Measurements from ENCODE around the gene PERCC1. TPM values are rescaled to one million over a fixed set of nuclear protein-coding genes. Genes with fewer than 3 reads are reported as not detected.

Gene PERCC1
- total RNA-seq, 1 experiment from 2014 or later = not detected

DNA sequence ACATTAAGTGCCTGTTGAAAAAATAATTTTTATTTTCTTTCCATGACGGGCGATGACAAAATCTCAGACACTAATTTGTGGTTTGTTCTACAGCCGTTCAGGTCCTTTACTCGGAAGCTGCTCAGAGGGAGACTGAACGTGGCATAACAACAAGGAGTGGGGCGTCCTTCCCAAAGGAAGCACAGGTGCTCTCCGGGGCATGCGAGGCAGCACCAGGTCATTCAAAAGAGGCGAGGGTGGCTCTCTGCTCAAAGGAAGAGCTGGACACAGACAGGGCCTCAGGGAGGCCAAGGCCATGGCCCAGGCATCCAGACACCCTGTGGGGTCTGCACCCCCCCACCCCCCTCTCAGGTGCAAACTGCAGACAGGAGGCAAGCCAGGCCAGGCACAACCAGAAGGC is 32.5 kb upstream of the PERCC1 start:
- TF ChIP-seq, protein P1, sequence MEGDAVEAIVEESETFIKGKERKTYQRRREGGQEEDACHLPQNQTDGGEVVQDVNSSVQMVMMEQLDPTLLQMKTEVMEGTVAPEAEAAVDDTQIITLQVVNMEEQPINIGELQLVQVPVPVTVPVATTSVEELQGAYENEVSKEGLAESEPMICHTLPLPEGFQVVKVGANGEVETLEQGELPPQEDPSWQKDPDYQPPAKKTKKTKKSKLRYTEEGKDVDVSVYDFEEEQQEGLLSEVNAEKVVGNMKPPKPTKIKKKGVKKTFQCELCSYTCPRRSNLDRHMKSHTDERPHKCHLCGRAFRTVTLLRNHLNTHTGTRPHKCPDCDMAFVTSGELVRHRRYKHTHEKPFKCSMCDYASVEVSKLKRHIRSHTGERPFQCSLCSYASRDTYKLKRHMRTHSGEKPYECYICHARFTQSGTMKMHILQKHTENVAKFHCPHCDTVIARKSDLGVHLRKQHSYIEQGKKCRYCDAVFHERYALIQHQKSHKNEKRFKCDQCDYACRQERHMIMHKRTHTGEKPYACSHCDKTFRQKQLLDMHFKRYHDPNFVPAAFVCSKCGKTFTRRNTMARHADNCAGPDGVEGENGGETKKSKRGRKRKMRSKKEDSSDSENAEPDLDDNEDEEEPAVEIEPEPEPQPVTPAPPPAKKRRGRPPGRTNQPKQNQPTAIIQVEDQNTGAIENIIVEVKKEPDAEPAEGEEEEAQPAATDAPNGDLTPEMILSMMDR (IDR thresholded peaks at IDR 0.05; ENCODE audit: unreplicated experiment) = no peak
- POLR2A ChIA-PET = interaction anchor here (1.4 kb wide), 1 partner anchor 10 kb away, joined by 4 read pairs; no protein-coding TSS in a partner anchor

DNA sequence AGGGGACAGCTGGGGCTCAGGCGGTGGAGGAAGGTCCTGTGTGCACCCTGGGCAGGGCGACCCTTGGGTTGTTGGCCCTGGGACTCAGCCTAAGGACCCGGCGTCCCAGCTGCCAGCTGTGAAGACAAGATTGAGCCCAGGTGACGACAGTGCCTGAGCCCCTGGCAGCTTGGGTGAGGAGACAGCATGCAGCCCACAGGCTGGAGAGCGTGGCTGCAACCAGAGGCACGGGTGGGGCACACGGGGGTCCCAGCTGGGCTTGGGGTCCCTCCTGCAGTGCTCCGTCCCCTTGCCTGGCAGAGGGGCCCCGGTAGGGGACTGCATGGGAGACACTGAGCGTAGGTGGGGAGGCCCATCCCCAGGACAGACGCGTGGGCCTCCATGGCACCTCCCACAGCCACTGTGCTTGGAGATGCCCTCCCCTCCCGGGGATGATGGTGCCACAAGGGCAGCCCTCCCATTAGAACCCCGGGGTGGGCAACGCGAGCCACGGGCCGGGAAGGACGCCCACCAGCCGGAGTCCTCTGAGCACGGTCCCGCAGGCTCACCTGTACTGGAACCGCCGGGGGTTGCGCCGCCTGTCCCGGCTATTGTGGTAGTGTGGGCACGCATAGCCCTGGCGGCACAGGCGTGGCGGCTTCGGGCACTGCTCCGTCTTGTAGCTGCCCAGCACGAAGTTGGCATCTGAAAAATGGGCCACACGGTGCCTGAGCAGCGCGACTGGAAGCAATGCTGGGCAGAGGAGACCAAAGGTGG is 31.9 kb upstream of the PERCC1 start:
- no peak overlapping the region for H3K4me3 Mint-ChIP-seq (ENCODE audit: unreplicated experiment)
- TF ChIP-seq, protein P1 (IDR thresholded peaks at IDR 0.05; ENCODE audit: unreplicated experiment) = no peak
- POLR2A ChIA-PET = no interaction called here
- no peak overlapping the region for H3K27ac Mint-ChIP-seq (ENCODE audit: low read depth, unreplicated experiment)
- CTCF ChIA-PET = no interaction called here
- no peaks in the 10 kb centered on the region for H3K9me3 Mint-ChIP-seq (ENCODE audit: unreplicated experiment)
- intact Hi-C loops (cut with micrococcal nuclease) = no loop called here
- H3K36me3 Mint-ChIP-seq (ENCODE audit: insufficient read depth, unreplicated experiment) = peaks cover 25% of the 10 kb centered on the region
- no peaks in the 10 kb centered on the region for H3K27me3 Mint-ChIP-seq (ENCODE audit: insufficient read depth, unreplicated experiment)
- no TSS peak for BruUV-seq (replicated peaks)
- DNase-seq (ENCODE audit: unreplicated experiment) = no peak
- no peaks in the 10 kb centered on the region for H3K4me1 Mint-ChIP-seq (ENCODE audit: insufficient read depth, unreplicated experiment)

More for the DNA sequence above, 32.5 kb upstream of the PERCC1 start:
- Mint-ChIP-seq H3K9me3 (ENCODE audit: unreplicated experiment) (no peaks in the 10 kb centered on the region), H3K27me3 (ENCODE audit: insufficient read depth, unreplicated experiment) (no peaks in the 10 kb centered on the region), H3K4me3 (ENCODE audit: unreplicated experiment) (no peak overlapping the region), H3K36me3 (ENCODE audit: insufficient read depth, unreplicated experiment) (peaks cover 20% of the 10 kb centered on the region), H3K4me1 (ENCODE audit: insufficient read depth, unreplicated experiment) (no peaks in the 10 kb centered on the region), H3K27ac (ENCODE audit: low read depth, unreplicated experiment) (no peak overlapping the region)
- CTCF ChIA-PET = no interaction called here
- BruUV-seq (replicated peaks) = no TSS peak
- intact Hi-C loops (cut with micrococcal nuclease) = no loop called here
- no peak for DNase-seq (ENCODE audit: unreplicated experiment)

DNA sequence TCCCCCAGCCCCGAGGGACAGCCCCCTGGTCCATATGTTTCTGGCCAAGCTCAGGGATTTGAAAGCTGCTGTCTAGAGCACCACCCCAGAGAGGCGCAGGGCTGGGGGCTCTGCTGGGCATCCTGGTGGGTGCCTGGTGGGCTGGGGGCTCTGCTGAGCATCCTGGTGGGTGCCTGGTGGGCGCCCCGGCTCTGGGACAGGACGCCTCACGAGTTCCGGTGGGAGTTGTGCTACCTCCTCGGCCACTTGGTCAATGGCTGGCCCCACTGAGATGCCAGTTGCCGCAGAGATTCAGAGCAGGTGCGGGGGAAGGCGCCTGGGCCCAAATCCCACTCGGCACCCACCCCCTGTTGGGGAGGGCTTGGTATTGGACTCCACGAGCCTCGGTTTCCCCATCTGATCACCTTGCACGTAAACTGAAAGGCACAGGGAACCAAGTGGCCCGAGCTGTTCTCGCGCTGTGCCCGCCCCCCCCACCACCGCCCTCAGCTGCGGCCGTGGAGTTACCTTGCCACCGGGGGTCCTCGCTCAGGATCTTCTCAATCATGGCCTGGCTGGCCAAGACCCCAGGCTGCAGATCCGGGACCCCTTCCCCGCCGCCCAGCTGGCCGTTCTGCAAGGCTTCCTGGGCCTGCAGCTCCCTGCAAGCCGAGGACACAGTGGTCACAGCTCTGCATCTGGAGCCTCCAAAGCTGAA is 29.7 kb upstream of the PERCC1 start:
- H3K27me3 Mint-ChIP-seq (ENCODE audit: insufficient read depth, unreplicated experiment) = no peaks in the 10 kb centered on the region
- ChIA-PET CTCF (interaction anchor here (0.5 to 0.6 kb wide), 2 partner anchors 39 to 207 kb away, joined by 3 to 4 read pairs; no protein-coding TSS in a partner anchor), POLR2A (interaction anchor here (0.7 to 1.3 kb wide), 3 partner anchors 10 to 20 kb away, joined by 3 to 4 read pairs (median 3); no protein-coding TSS in a partner anchor)
- H3K27ac Mint-ChIP-seq (ENCODE audit: low read depth, unreplicated experiment) = no peak overlapping the region
- no peaks in the 10 kb centered on the region for H3K9me3 Mint-ChIP-seq (ENCODE audit: unreplicated experiment)
- TF ChIP-seq, protein P1 (IDR thresholded peaks at IDR 0.05; ENCODE audit: unreplicated experiment) = no peak
- no peak overlapping the region for H3K4me3 Mint-ChIP-seq (ENCODE audit: unreplicated experiment)
- DNase-seq (ENCODE audit: unreplicated experiment) = no peak
- intact Hi-C loops (cut with micrococcal nuclease) = no loop called here
- no peaks in the 10 kb centered on the region for H3K4me1 Mint-ChIP-seq (ENCODE audit: insufficient read depth, unreplicated experiment)
- peaks cover 21% of the 10 kb centered on the region for H3K36me3 Mint-ChIP-seq (ENCODE audit: insufficient read depth, unreplicated experiment)
- BruUV-seq (replicated peaks) = no TSS peak

DNA sequence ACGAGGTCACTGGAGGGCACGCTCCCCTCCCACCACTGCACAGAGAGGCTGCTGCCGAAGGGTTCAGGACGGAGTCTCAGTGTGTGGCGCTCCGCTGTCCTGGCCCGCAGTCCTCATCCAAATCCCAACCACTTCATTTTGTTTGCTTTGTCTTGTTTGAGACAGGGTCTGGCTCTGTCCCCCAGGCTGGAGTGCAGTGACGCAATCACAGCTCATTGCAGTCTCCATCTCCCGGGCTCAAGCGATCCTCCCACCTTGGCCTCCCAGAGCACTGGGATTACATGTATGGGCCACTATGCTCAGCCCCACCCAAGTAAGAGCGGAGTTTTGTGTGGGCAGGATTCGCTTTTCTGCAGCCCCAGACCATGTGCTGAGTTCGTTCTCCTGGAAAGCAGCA is 29.1 kb upstream of the PERCC1 start:
- POLR2A ChIA-PET = interaction anchor here (0.7 to 1.3 kb wide), 3 partner anchors 11 to 19 kb away, joined by 3 to 4 read pairs (median 3); no protein-coding TSS in a partner anchor
- no peaks in the 10 kb centered on the region for H3K27me3 Mint-ChIP-seq (ENCODE audit: insufficient read depth, unreplicated experiment)

More for the DNA sequence above, 29.1 kb upstream of the PERCC1 start:
- BruUV-seq (replicated peaks) = no TSS peak
- TF ChIP-seq, protein P1 (IDR thresholded peaks at IDR 0.05; ENCODE audit: unreplicated experiment) = no peak
- Mint-ChIP-seq H3K36me3 (ENCODE audit: insufficient read depth, unreplicated experiment) (peaks cover 19% of the 10 kb centered on the region), H3K4me1 (ENCODE audit: insufficient read depth, unreplicated experiment) (no peaks in the 10 kb centered on the region), H3K4me3 (ENCODE audit: unreplicated experiment) (no peak overlapping the region), H3K27ac (ENCODE audit: low read depth, unreplicated experiment) (no peak overlapping the region), H3K9me3 (ENCODE audit: unreplicated experiment) (no peaks in the 10 kb centered on the region)
- DNase-seq (ENCODE audit: unreplicated experiment) = no peak
- CTCF ChIA-PET = interaction anchor here (0.6 kb wide), 2 partner anchors 9 to 40 kb away, joined by 4 read pairs; no protein-coding TSS in a partner anchor
- intact Hi-C loops (cut with micrococcal nuclease) = no loop called here

All from MCF 10A (cell line).